Esophagus mucosa (tissue), 1 donor: ENCODE measurements around the gene KRT83. TPM values are rescaled to one million over a fixed set of nuclear protein-coding genes. Genes with fewer than 3 reads are reported as not detected.

Experiments
- ATAC-seq: fragments of 200-7000 bp; cut with Tn5 transposase; one replicate; pipeline ENCODE4 v1.9.1; 2020
- total RNA-seq: library from RNA; stranded (reverse); gene quantifications from one replicate; pipeline ENCODE4 v1.2.4, GENCODE V29; 2023
- donor health status: DM: yes; HTN: yes; CAD: no.

Gene KRT83
- total RNA-seq: not detected

DNA sequence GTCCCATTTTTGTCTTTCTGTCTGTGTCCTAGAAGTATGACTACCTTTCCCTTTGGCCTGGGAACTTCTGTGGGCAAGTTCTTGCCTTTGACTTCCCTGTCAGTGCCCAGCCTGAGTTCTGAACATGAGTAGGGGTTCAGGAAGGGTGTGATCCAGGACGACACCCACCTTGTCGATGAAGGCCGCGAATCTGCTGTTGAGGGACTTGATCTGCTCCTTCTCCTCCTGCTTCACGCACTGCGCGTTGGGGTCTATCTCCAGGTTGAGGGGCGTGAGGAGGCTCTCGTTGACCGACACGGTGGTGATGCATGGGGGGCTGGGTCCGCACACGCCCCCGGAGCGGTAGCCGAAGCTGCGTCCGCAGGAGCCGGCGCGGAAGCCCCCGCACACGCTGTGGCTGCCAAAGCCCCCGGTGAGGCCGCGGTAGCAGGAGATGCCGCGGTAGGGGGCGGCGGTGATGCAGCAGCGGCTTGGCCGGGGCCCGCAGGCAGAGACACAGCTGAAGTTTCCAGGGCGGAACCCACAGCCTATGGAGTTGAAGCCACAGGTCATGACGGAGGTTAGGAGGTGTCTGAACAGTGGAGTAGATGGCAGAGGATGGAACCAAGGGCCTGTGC is at the start of gene KRT83:
TSS of gene KRT83 (minus strand) at position 615 of the 617 bp plus-strand sequence. CDS start at position 552, 63 bp downstream.
- no peak for ATAC-seq

GRCh38 chr12:52369809-52370208 is 48.6 kb upstream of the KRT83 start:
- ATAC-seq: no peak

DNA sequence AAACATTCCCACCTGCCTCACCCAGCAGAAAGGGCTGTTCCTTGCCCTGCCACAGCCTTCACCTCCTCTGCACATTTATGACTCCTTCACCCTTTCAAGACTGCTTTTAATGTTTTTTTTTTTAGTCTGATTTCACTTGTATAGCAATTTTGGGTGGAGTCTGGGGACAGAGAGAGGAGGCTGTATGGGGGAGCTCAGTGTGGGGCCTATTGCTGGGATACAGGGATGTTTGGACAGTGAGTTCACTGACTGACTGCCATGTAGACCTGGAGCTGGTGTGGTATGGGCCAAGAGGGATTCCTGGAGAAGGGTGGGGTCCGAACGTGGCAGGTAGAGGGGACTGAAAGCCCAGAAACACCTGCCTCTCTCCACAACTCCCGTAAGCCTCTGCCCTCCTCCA is 48.0 kb upstream of the KRT83 start:
- ATAC-seq: no peak

GRCh38 chr12:52368508-52368907 is 47.3 kb upstream of the KRT83 start:
- no peak for ATAC-seq

DNA sequence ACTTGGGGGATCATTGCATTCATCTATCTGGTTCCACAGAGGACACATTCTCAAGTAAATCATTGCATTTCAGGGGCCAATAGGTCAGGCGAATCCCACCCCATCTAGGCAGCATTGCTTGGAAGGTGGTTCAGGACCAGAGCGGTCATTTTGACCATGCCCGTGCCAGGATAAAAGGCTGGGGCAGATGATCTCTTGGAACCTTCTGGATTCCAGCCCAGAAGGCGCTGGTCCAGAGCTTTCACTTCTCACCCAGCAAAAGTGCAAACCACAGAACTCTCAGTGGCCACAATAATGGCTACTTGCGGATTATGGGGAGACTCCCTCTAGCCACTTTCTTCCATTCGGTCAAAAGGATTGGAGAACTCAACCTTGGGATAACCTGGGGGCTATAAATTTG is 46.7 kb upstream of the KRT83 start:
- no peak for ATAC-seq

GRCh38 chr12:52366738-52367485 is 45.7 kb upstream of the KRT83 start, which contains the start of gene KRT85:
TSS of gene KRT85 (minus strand) at chr12:52367481. CDS start at chr12:52367405, 76 bp downstream.
- ATAC-seq: no peak

DNA sequence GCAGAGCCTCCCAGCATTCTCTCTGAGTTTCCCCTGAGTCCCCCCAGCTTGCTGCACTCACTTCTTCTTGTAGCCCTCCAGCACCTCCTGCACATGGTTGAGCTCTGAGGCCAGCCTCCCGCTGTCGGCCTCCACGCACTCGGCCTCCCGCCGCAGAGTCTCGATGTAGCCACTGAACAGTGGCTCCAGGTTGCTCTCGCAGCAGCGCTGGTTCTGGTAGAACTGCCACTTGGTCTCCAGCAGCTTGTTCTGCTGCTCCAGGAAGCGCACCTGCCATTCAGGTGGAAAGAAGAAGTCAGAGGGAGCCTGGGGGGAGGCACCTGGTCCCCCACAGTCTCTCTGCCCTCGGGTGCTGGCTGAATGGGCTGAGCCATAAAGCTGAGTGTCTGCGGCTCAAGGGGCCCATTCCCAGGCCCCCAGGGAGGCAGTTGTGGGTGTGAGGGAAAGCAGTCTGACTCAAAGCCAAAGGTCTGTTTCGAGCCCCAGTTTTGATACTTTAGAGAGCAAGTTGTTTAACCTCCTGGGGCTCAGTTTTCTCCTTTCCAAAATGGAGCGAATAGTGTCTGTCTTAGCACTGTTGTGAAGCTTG is 43.8 kb upstream of the KRT83 start:
- ATAC-seq: no peak

DNA sequence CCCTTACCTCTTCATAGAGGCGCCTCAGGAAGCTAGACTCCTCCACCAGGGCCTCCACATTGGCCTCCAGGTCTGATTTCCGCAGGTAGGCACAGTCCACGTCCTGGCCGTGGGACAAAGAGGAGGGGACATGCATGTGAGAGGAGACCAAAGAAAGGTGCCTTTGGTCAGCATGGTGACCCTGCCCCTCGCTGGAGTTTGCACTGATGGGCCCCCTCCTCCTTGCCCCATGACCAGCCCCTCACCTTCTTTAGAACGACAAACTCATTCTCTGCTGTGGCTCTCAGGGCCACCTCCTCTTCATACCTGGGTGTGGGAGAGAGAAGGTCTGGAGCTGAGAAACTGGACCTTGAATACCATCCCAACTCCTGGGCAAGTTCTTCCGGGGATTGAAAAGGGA is 42.9 kb upstream of the KRT83 start:
- no peak for ATAC-seq

- no peak for ATAC-seq
These were observed 42.0 kb upstream of the KRT83 start for GRCh38 chr12:52363111-52363679.

DNA sequence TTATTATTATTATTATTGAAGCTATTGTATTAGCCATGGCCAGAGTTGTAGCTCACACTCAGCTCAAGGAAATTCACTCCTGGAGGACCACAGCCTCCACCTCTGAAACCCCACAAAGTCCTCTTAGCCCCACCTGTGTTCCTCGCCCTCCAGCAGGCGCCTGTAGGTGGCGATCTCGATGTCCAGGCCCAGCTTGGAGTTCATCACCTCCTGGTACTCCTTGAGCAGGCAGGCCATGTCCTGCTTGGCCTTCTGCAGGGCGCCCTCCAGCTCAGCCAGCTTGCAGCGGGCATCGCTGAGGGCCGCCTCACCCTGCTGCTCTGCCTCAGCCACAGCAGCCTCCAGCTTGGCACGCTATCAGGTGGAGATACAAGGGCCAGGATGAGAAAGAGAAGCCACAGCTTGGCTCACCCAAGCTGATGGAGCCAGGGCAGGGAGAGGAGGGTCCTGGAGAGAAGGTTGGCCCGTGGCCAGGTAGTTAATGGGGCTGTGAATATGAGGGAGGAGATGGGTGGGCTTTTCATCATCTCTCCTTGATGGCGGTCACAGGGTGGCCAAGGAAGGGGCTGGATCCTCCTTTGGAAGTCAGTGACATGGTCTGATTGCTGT is 41.0 kb upstream of the KRT83 start:
- ATAC-seq: no peak

DNA sequence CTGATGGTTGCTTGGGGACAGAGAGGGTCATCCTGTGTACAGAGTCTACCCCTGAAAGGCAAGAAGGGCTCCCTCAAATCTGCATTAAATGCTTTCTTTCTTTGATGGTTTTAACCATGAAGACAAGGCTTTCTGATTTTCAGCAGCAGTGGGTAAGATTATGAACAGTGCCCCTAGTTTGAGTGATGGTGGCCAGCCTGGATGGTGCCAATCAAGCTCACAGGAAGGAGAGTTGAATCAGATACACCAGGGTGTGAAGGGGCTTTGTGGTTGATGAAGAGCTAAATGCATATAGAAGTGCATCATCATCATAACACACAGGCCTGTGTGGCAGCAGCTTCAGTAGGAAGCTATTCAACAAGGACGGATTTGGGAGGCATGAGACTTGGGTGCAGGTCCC is 40.4 kb upstream of the KRT83 start:
- no peak for ATAC-seq

- ATAC-seq: peak; percentile 68
These were observed 39.6 kb upstream of the KRT83 start for GRCh38 chr12:52360663-52361271.

- ATAC-seq: no peak
These were observed 39.0 kb upstream of the KRT83 start for GRCh38 chr12:52360106-52360662.

DNA sequence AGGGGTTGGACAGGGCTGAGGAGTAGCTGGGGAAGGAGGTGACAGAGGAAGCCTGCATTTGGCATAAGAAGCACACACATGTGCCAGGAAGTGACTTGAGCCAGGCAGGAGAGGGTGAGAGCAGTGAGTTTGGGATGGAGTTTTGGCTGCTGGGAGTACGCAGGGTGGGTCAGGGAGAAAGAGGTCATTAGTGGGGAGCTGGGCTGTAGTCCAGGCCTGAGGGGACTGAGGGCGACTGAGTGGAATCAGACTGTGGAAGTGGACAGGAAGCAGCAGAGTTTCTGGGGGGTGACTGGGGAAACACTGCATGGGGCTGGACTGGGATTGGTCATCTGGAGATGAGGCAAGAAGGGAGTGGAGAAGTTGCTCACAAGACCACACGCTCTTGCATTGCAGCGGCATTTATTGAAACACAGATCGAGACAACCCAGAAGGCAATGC is 38.4 kb upstream of the KRT83 start:
- no peak for ATAC-seq

DNA sequence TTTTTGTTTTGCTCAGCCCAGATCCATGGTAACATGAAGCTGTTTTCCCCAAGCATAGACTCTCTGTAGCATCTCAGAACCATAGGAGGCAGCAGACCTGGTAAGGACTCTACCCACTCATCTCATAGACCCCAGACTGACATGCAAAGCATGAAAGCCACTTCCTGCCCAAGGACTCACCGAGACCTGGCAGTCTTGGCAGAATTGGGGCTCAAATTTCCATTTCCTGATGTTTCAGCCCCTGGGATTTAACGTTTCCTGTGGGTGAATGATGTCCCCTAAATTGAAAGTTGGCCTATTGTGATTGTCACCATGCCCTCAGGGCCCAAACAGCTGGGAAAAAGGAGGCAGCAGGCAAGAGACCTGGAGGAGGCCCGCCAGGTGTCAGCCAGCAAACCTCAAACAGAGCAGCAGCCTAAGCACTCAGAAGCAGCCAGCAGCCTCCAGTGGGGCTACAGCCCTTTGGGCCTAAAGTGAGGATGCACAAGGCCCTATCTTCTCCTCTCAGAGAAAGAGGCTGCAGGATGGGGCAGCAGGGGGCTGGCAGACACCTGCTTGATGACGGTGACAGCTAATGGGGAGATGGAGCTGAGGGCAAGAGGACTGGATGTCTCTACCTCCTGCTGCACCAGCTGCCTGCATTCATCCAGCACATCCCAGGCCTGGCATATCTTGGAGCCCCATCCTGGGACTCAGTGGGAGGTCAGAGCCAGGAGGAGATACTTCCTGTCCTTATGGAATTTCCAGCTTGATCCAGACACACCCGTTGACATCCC is 37.6 kb upstream of the KRT83 start:
- ATAC-seq: no peak

GRCh38 chr12:52356762-52357580 is 35.8 kb upstream of the KRT83 start:
- ATAC-seq: no peak

DNA sequence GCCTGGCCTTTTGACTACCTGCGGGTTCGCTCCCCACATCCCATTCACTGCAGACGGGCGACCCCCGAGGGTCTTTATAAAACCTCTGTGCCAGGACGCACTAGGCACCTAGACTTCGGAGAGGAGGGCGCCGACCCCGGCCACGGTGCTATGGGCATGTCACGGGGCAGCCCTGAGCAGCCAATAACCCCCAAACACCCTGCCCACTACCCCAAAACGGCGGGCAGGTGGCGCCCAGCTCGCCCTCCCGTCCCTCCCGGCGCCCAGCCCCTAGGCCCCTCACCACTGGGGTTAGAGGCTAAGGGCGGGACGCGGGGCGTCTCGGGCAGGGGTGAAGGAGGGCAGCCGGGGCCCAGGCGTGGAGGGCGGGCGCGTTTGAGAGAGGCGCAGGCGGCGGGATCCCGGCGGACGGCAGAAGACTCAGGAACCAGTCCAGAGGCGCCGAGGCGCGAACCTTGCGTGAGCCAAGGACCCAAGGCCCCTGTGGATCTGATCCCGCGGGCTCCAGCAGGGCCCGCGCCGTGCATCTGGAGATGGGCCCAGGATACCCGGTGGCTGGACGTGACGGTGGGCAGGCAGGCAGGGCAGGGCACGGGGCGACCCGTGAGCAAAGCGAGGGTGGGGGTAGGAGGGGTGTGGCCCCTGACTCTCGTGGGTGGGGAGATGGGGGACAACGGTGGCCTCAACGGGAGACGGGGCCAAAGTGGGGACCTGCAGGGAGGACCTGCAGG is 35.0 kb upstream of the KRT83 start:
- no peak for ATAC-seq

- no peak for ATAC-seq
These were observed 34.0 kb upstream of the KRT83 start for GRCh38 chr12:52355176-52355575.

DNA sequence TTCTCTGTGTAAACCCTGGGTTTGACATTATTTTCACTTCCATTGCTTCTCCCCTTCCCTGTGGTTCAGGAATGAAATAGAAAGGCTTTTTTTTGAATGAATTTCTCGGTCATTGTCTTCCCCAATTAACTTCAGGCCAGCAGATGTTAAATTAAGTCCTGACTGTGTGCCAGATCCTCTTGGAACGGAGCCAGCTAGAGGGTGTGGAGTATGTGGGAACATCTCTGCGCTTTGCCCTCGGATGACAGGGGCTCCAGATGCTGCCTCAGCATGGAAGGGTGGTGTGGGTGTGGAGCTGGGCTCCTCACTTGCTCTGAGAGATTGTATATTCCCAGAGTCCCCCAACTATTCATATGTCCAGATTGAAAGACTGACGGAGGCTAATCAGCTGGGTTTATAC is 33.0 kb upstream of the KRT83 start:
- ATAC-seq: no peak

DNA sequence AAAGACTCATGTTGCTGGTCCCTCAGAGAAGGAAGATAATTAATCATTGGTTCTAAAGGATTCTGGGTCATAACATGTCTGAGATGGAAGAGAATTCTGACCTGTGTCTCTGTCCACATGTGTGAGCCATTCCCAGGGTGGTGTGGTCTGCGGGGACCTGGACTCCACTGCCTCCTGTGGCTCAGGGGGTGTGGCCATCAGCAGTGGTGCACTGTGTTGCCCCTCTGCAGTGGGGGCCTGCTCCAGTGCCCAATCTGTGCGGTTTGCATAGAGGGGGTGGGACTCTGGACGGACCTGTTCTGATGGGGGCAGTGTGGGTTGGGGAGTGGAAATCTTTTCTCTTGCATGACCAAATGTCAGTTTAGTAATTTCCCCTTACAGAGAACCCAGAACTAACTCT is 32.6 kb upstream of the KRT83 start:
- ATAC-seq: no peak
